Naive thymus-derived CD4-positive, alpha-beta T cell (primary cell): Measurements from ENCODE around the gene CCND3. TPM values are rescaled to one million over a fixed set of nuclear protein-coding genes. Genes with fewer than 3 reads are reported as not detected.

Experiments
- ATAC-seq: fragments of 150-1000 bp; cut with Tn5 transposase; 2 replicates; pipeline ENCODE4 v1.10.0; 2021; ENCODE audit warnings: mild to moderate bottlenecking, moderate library complexity
- CTCF ChIA-PET: fragments of 350-600 bp; sonication (Branson Sonifier 250); formaldehyde crosslinking; loops from one replicate; lab custom pipeline; 2021; ENCODE audit warnings: antibody characterized with exemption; lab: Charles Lee
- POLR2A ChIA-PET: fragments of 350-600 bp; sonication (Branson Sonifier 250); formaldehyde crosslinking; loops from one replicate; lab custom pipeline; 2021; ENCODE audit warnings: antibody characterized with exemption, inconsistent platforms; lab: Charles Lee
- DNase-seq, 9 donors: peaks; one replicate each; pipeline versions ENCODE4 v3.0.0 to v3.0.0-alpha.2; 2020 to 2022; ENCODE audit warnings: mixed read lengths in 1 of 9
- H3K27ac ChIP-seq: one replicate; pipeline ENCODE4 v1.7.0; 2013; ENCODE audit warnings: mild to moderate bottlenecking, low read depth, low read length, moderate library complexity
- H3K27me3 ChIP-seq, 2 donors: one replicate each; pipeline ENCODE4 v1.7.0; 2013; ENCODE audit warnings: low read length in 2 of 2, mild to moderate bottlenecking in 2 of 2, moderate library complexity in 2 of 2; ENCODE audit not compliant: control insufficient read depth in 2 of 2, insufficient read depth in 2 of 2
- H3K36me3 ChIP-seq, 3 experiments: 1 replicate in 2 of 3; 2 replicates in 1 of 3; pipeline ENCODE4 v1.7.0; 2013; ENCODE audit warnings: low read length in 3 of 3, mild to moderate bottlenecking in 3 of 3, moderate library complexity in 1 of 3; ENCODE audit not compliant: insufficient read depth in 3 of 3, control insufficient read depth in 2 of 3
- H3K4me1 ChIP-seq, 2 donors: one replicate each; pipeline ENCODE4 v1.7.0; 2013; ENCODE audit warnings: low read length in 2 of 2, mild to moderate bottlenecking in 2 of 2, moderate library complexity in 1 of 2; ENCODE audit not compliant: control insufficient read depth in 2 of 2, insufficient read depth in 2 of 2
- H3K4me3 ChIP-seq: 2 replicates; pipeline ENCODE4 v1.7.0; 2013; ENCODE audit warnings: mild to moderate bottlenecking, low read length
- H3K9me3 ChIP-seq, 3 experiments: 1 replicate in 2 of 3; 2 replicates in 1 of 3; pipeline ENCODE4 v1.7.0; 2013; ENCODE audit warnings: low read length in 3 of 3; ENCODE audit not compliant: control insufficient read depth in 2 of 3
- H3K27ac Mint-ChIP-seq, 9 donors: one replicate each; pipeline ENCODE4 v1.8.0; 2020 to 2022; ENCODE audit warnings: mixed read lengths in 9 of 9, mild to moderate bottlenecking in 8 of 9, moderate library complexity in 5 of 9, inconsistent platforms in 2 of 9
- H3K27me3 Mint-ChIP-seq, 5 donors: one replicate each; pipeline ENCODE4 v1.8.0; 2021 to 2022; ENCODE audit warnings: mixed read lengths in 5 of 5, mild to moderate bottlenecking in 1 of 5
- H3K36me3 Mint-ChIP-seq, 5 donors: one replicate each; pipeline ENCODE4 v1.8.0; 2020 to 2022; ENCODE audit warnings: mixed read lengths in 5 of 5, mild to moderate bottlenecking in 3 of 5, inconsistent platforms in 1 of 5
- H3K4me1 Mint-ChIP-seq, 7 donors: one replicate each; pipeline ENCODE4 v1.8.0; 2020 to 2022; ENCODE audit warnings: mixed read lengths in 7 of 7, mild to moderate bottlenecking in 3 of 7, inconsistent platforms in 1 of 7
- H3K4me3 Mint-ChIP-seq, 10 donors: one replicate each; pipeline ENCODE4 v1.8.0; 2020 to 2022; ENCODE audit warnings: mild to moderate bottlenecking in 10 of 10, mixed read lengths in 10 of 10, moderate library complexity in 6 of 10, inconsistent platforms in 2 of 10
- H3K9me3 Mint-ChIP-seq, 11 donors: one replicate each; pipeline ENCODE4 v1.8.0; 2020 to 2022; ENCODE audit warnings: mixed read lengths in 11 of 11, mild to moderate bottlenecking in 4 of 11, inconsistent platforms in 1 of 11, moderate library complexity in 1 of 11
- intact Hi-C, 2 donors: fragments of 100-400 bp; cut with micrococcal nuclease; formaldehyde crosslinking; loops; one replicate each; pipeline ENCODE4 v1.15.1; 2023
- polyA plus RNA-seq, 2 donors: library from polyadenylated mRNA; unstranded; fragments of 300-500 nt; fragmentation: Illumina TruSeq; gene quantifications; one replicate each; pipeline ENCODE4 v1.2.3, GENCODE V29; 2021
- total RNA-seq, 6 experiments: library from RNA in 5 of 6; stranded (reverse) in 5 of 6; gene quantifications; 1 replicate in 5 of 6; 2 replicates in 1 of 6; pipeline ENCODE4 v1.2.3 and lab custom pipeline; 2021 to 2026

CCND3 gene
- total and polyA plus RNA-seq, 7 experiments from 2014 or later: 285 to 764 (median 343) TPM

GRCh38 chr6:41884957-41885356 is 56.7 kb downstream of the CCND3 start:
- no peaks in the 10 kb centered on the region for H3K36me3 Mint-ChIP-seq
- intact Hi-C loops: no loop called here
- ChIA-PET POLR2A (no interaction called here), CTCF (no interaction called here)
- Histone ChIP-seq H3K36me3 (no peaks in the 10 kb centered on the region), H3K4me1 (no peaks in the 10 kb centered on the region), H3K9me3 (no peaks in the 10 kb centered on the region), H3K27ac (no peak overlapping the region), H3K4me3 (no peak overlapping the region), H3K27me3 (no peaks in the 10 kb centered on the region)
- peaks cover 0 to 4% (median 0%) of the 10 kb centered on the region in 7 donors for H3K4me1 Mint-ChIP-seq
- no peak for DNase-seq
- H3K27me3 Mint-ChIP-seq: no peaks in the 10 kb centered on the region
- no peak for ATAC-seq
- H3K4me3 Mint-ChIP-seq: no peak overlapping the region
- no peak overlapping the region for H3K27ac Mint-ChIP-seq
- no peaks in the 10 kb centered on the region for H3K9me3 Mint-ChIP-seq

Other genes with a start within 250 kb of the CCND3 start
- gene TFEB, start 206.2 kb downstream of the CCND3 start, total RNA-seq: 10 to 100 TPM in 3 of 5 experiments, 1 to 10 TPM in 2; 7.4 to 39.9 (median 11.8) TPM
- 1 to 10 TPM; 2.4 to 6.0 TPM for gene TFEB, start 206.2 kb downstream of the CCND3 start, polyA plus RNA-seq
- gene PGC, start 194.4 kb downstream of the CCND3 start, total RNA-seq: not detected
- gene PGC, start 194.4 kb downstream of the CCND3 start, polyA plus RNA-seq: not detected
- 10 to 100 TPM in 1 of 5 experiments, 1 to 10 TPM in 4; 5.1 to 10.6 (median 5.5) TPM for gene FRS3, start 161.9 kb downstream of the CCND3 start, total RNA-seq
- 1 to 10 TPM; 1.9 to 2.4 TPM for gene FRS3, start 161.9 kb downstream of the CCND3 start, polyA plus RNA-seq
- gene PRICKLE4, start 161.0 kb downstream of the CCND3 start, total RNA-seq: under 1 TPM in 1 of 5 experiments, not detected in 4; 0.61 TPM
- not detected for gene PRICKLE4, start 161.0 kb downstream of the CCND3 start, polyA plus RNA-seq
- 100 to 1,000 TPM; 114 to 193 (median 128) TPM for gene TOMM6, start 154.1 kb downstream of the CCND3 start, total RNA-seq
- gene TOMM6, start 154.1 kb downstream of the CCND3 start, polyA plus RNA-seq: 100 to 1,000 TPM; 391 to 449 TPM
- gene USP49, start 46.4 kb downstream of the CCND3 start, total RNA-seq: 1 to 10 TPM; 1.8 to 6.0 (median 3.1) TPM
- gene USP49, start 46.4 kb downstream of the CCND3 start, polyA plus RNA-seq: under 1 TPM; 0.44 to 0.61 TPM
- 10 to 100 TPM in 1 of 5 experiments, 1 to 10 TPM in 4; 4.5 to 21.7 (median 9.4) TPM for gene MED20, start 20.7 kb downstream of the CCND3 start, total RNA-seq
- gene MED20, start 20.7 kb downstream of the CCND3 start, polyA plus RNA-seq: 1 to 10 TPM; 4.2 to 4.7 TPM
- gene BYSL, start 20.3 kb downstream of the CCND3 start, total RNA-seq: 10 to 100 TPM in 1 of 5 experiments, 1 to 10 TPM in 4; 3.9 to 35.7 (median 8.1) TPM
- gene BYSL, start 20.3 kb downstream of the CCND3 start, polyA plus RNA-seq: 1 to 10 TPM; 4.4 to 6.6 TPM
- gene TAF8, start 108.7 kb upstream of the CCND3 start, total RNA-seq: 10 to 100 TPM; 41.6 to 58.2 (median 50.8) TPM
- gene TAF8, start 108.7 kb upstream of the CCND3 start, polyA plus RNA-seq: 10 to 100 TPM; 23.3 to 24.6 TPM
- gene C6orf132, start 200.8 kb upstream of the CCND3 start, total RNA-seq: under 1 TPM in 1 of 5 experiments, not detected in 4; 0.07 TPM
- gene C6orf132, start 200.8 kb upstream of the CCND3 start, polyA plus RNA-seq: not detected
- gene GUCA1A, start 231.6 kb upstream of the CCND3 start, total RNA-seq: not detected
- gene GUCA1A, start 231.6 kb upstream of the CCND3 start, polyA plus RNA-seq: not detected